Esophagus muscularis mucosa (tissue), 3 donors: Measurements from ENCODE around the gene UBAC2.

Source experiments
- CTCF ChIP-seq, 3 experiments: fragments of 200-600 bp in 2 of 3; fragments of 450-650 bp in 1 of 3; sonication (generic) in 2 of 3; IDR thresholded peaks; one replicate each; pipeline ENCODE4 v1.5.1; 2017 to 2019; ENCODE audit warnings: antibody characterized with exemption in 3 of 3, mild to moderate bottlenecking in 2 of 3, moderate library complexity in 1 of 3
- POLR2A ChIP-seq: fragments of 450-650 bp; IDR thresholded peaks from one replicate; pipeline ENCODE4 v1.6.1; 2017; ENCODE audit warnings: antibody characterized with exemption, moderate library complexity, mild to moderate bottlenecking, low read depth

- TF ChIP-seq POLR2A (no peak), CTCF (IDR thresholded peaks at IDR 0.05) (no peak)
Observed at GRCh38 chr13:99398071-99398470, 197.4 kb downstream of the UBAC2 start.
